Activated CD8-positive, alpha-beta T cell treated with anti-CD3 and anti-CD28 coated beads for 36 hours (primary cell): ENCODE results near the gene ATP6V0C. TPM values are rescaled to one million over a fixed set of nuclear protein-coding genes. Genes with fewer than 3 reads are reported as not detected.

ENCODE experiments used
- ATAC-seq: fragments of 200-7000 bp; cut with Tn5 transposase; one replicate; pipeline ENCODE4 v1.10.0; 2021; ENCODE audit warnings: mild to moderate bottlenecking, moderate library complexity
- CTCF ChIA-PET: fragments of 350-600 bp; sonication (Branson Sonifier 250); formaldehyde crosslinking; loops from one replicate; lab custom pipeline; 2021; ENCODE audit warnings: antibody characterized with exemption; lab: Charles Lee
- POLR2A ChIA-PET: fragments of 350-600 bp; sonication (Branson Sonifier 250); formaldehyde crosslinking; loops from one replicate; lab custom pipeline; 2021; ENCODE audit warnings: antibody characterized with exemption; lab: Charles Lee
- DNase-seq: peaks from one replicate; pipeline ENCODE4 v3.0.0-alpha.2; 2020
- H3K27ac Mint-ChIP-seq: one replicate; pipeline ENCODE4 v1.8.0; 2021; ENCODE audit warnings: mild to moderate bottlenecking, mixed read lengths
- H3K27me3 Mint-ChIP-seq: one replicate; pipeline ENCODE4 v1.8.0; 2021; ENCODE audit warnings: mixed read lengths
- H3K36me3 Mint-ChIP-seq: one replicate; pipeline ENCODE4 v1.8.0; 2021; ENCODE audit warnings: low read depth, mixed read lengths
- H3K4me1 Mint-ChIP-seq: one replicate; pipeline ENCODE4 v1.8.0; 2021; ENCODE audit warnings: low read depth, mixed read lengths
- H3K4me3 Mint-ChIP-seq: one replicate; pipeline ENCODE4 v1.8.0; 2021; ENCODE audit warnings: mild to moderate bottlenecking, moderate library complexity, mixed read lengths
- H3K9me3 Mint-ChIP-seq: one replicate; pipeline ENCODE4 v1.8.0; 2021; ENCODE audit warnings: mixed read lengths
- CTCF ChIP-seq: fragments of 200-600 bp; IDR thresholded peaks from one replicate; pipeline ENCODE4 v1.8.0; 2022; ENCODE audit warnings: antibody characterized with exemption, mild to moderate bottlenecking
- intact Hi-C: fragments of 100-400 bp; cut with micrococcal nuclease; formaldehyde crosslinking; loops from one replicate; pipeline ENCODE4 v1.10.0; 2022
- total RNA-seq, 2 experiments: library from RNA; stranded (reverse); gene quantifications; one replicate each; pipeline ENCODE4 v1.2.3, GENCODE V29; 2021

Gene ATP6V0C
- total RNA-seq, 2 experiments from 2014 or later = 85.9 to 88.6 TPM

- ChIA-PET CTCF (no interaction called here), POLR2A (no interaction called here)
- no peaks in the 10 kb centered on the region for H3K27me3 Mint-ChIP-seq
- ATAC-seq (no peak), DNase-seq (no peak)
- intact Hi-C loops = loop anchor here (10.0 kb wide), 1 partner anchor 73 kb away; no protein-coding TSS in a partner anchor
- TF ChIP-seq CTCF = no peak
- no peaks in the 10 kb centered on the region for H3K36me3 Mint-ChIP-seq
- H3K27ac Mint-ChIP-seq = no peak overlapping the region
- H3K4me1 Mint-ChIP-seq = peaks cover 3% of the 10 kb centered on the region
- H3K9me3 Mint-ChIP-seq = no peaks in the 10 kb centered on the region
- H3K4me3 Mint-ChIP-seq = no peak overlapping the region
Measured at GRCh38 chr16:2507665-2508064, 6.1 kb upstream of the ATP6V0C start.

- intact Hi-C loops = loop anchor here (10.0 kb wide), 1 partner anchor 74 kb away; no protein-coding TSS in a partner anchor
- Mint-ChIP-seq H3K4me1 (peaks cover 10% of the 10 kb centered on the region), H3K4me3 (no peak overlapping the region), H3K36me3 (peaks cover 1% of the 10 kb centered on the region), H3K9me3 (no peaks in the 10 kb centered on the region), H3K27ac (no peak overlapping the region), H3K27me3 (no peaks in the 10 kb centered on the region)
- TF ChIP-seq CTCF = no peak
- POLR2A ChIA-PET = interaction anchor here (0.6 kb wide), 1 partner anchor 408 kb away, joined by 3 read pairs; no protein-coding TSS in a partner anchor
- no peak for DNase-seq
- ATAC-seq = no peak
- CTCF ChIA-PET = no interaction called here
Measured at GRCh38 chr16:2508722-2509400, 4.9 kb upstream of the ATP6V0C start.

GRCh38 chr16:2511128-2511800 is 2.5 kb upstream of the ATP6V0C start:
- peaks cover 26% of the 10 kb centered on the region for H3K4me1 Mint-ChIP-seq
- peaks cover 11% of the 10 kb centered on the region for H3K36me3 Mint-ChIP-seq
- no peak overlapping the region for H3K4me3 Mint-ChIP-seq
- POLR2A ChIA-PET = no interaction called here
- no peaks in the 10 kb centered on the region for H3K27me3 Mint-ChIP-seq
- H3K9me3 Mint-ChIP-seq = no peaks in the 10 kb centered on the region
- ATAC-seq (no peak), DNase-seq (no peak)
- no peak for TF ChIP-seq CTCF
- CTCF ChIA-PET = no interaction called here
- intact Hi-C loops = no loop called here
- H3K27ac Mint-ChIP-seq = no peak overlapping the region

- CTCF ChIA-PET = no interaction called here
- no peaks in the 10 kb centered on the region for H3K9me3 Mint-ChIP-seq
- peaks cover 11% of the 10 kb centered on the region for H3K36me3 Mint-ChIP-seq
- ATAC-seq (no peak), DNase-seq (no peak)
- peaks cover 35% of the 10 kb centered on the region for H3K4me1 Mint-ChIP-seq
- intact Hi-C loops = no loop called here
- H3K4me3 Mint-ChIP-seq = no peak overlapping the region
- POLR2A ChIA-PET = interaction anchor here (1.6 kb wide), 1 partner anchor 31 kb away, joined by 5 read pairs; no protein-coding TSS in a partner anchor
- H3K27ac Mint-ChIP-seq = no peak overlapping the region
- TF ChIP-seq CTCF = no peak
- H3K27me3 Mint-ChIP-seq = no peaks in the 10 kb centered on the region
Measured at GRCh38 chr16:2511996-2512734, 1.6 kb upstream of the ATP6V0C start.
